Lung (tissue), 12 donors: Measurements from ENCODE around the gene RILP. TPM values are rescaled to one million over a fixed set of nuclear protein-coding genes. Genes with fewer than 3 reads are reported as not detected.
A peak's percentile ranks its signal among the peaks of the same experiment; 100 is the strongest.

Experiments used
- ATAC-seq: fragments of 200-7000 bp; cut with Tn5 transposase; one replicate; pipeline ENCODE4 v1.9.1; 2020; ENCODE audit warnings: moderate number of reproducible peaks; ENCODE audit not compliant: insufficient read depth, low FRiP score
- DNase-seq, 3 donors: peaks; one replicate each; pipeline ENCODE4 v3.0.0-alpha.2; 2013 to 2017
- H3K27ac ChIP-seq, 2 donors: one replicate each; pipeline ENCODE4 v1.5.1; 2013; ENCODE audit warnings: mild to moderate bottlenecking in 2 of 2, moderate library complexity in 2 of 2, control low read depth in 1 of 2, inconsistent platforms in 1 of 2, low read depth in 1 of 2, low read length in 1 of 2
- H3K27me3 ChIP-seq, 3 donors: one replicate each; pipeline ENCODE4 v1.5.1; 2013; ENCODE audit warnings: low read length in 2 of 3; ENCODE audit not compliant: control insufficient read depth in 3 of 3, insufficient read depth in 3 of 3
- H3K36me3 ChIP-seq, 4 donors: one replicate each; pipeline ENCODE4 v1.5.1; 2013; ENCODE audit warnings: low read length in 4 of 4, mild to moderate bottlenecking in 1 of 4, moderate library complexity in 1 of 4; ENCODE audit not compliant: control insufficient read depth in 4 of 4, insufficient read depth in 4 of 4
- H3K4me1 ChIP-seq, 5 donors: one replicate each; pipeline ENCODE4 v1.5.1; 2013; ENCODE audit warnings: low read length in 5 of 5, mild to moderate bottlenecking in 2 of 5, moderate library complexity in 1 of 5; ENCODE audit not compliant: control insufficient read depth in 5 of 5, insufficient read depth in 5 of 5
- H3K4me3 ChIP-seq: one replicate; pipeline ENCODE4 v1.5.1; 2013; ENCODE audit warnings: mild to moderate bottlenecking, control low read depth, moderate library complexity
- H3K9ac ChIP-seq, 2 donors: one replicate each; pipeline ENCODE4 v1.5.1; 2013; ENCODE audit warnings: low read length in 2 of 2, control low read depth in 1 of 2; ENCODE audit not compliant: insufficient read depth in 1 of 2
- H3K9me3 ChIP-seq, 4 donors: one replicate each; pipeline ENCODE4 v1.5.1; 2013; ENCODE audit warnings: low read length in 3 of 4, mild to moderate bottlenecking in 1 of 4, moderate library complexity in 1 of 4; ENCODE audit not compliant: control insufficient read depth in 4 of 4, insufficient read depth in 3 of 4
- CTCF ChIP-seq: IDR thresholded peaks from 2 replicates; pipeline ENCODE4 v1.5.1; 2012; ENCODE audit warnings: mild to moderate bottlenecking; ENCODE audit errors: control extremely low read depth, extremely low read depth
- WGBS, 2 donors: extraction: QIAGEN DNeasy Blood & Tissue Kit; methylation state at CpG; one replicate each; pipeline ENCODE4 v1.1.7; 2013; 5-methylcytosine and 5-hydroxymethylcytosine counted together
- polyA plus RNA-seq, 2 donors: library from polyadenylated mRNA; stranded (reverse); fragments of 200-250 nt; gene quantifications; one replicate each; pipeline ENCODE4 v1.2.1, GENCODE V29; 2013
- total RNA-seq, 2 donors: library from RNA; depleted of rRNA in 1 of 2; stranded (reverse); fragments of >200 nt in 1 of 2; gene quantifications; one replicate each; pipeline ENCODE4 v1.2.1, GENCODE V29; 2014 to 2021
- donor health status: control.
- donor health status: control.
- donor health status: Bipolar disorder and iron deficiency.
- donor health status: healthy.
- donor health status: DM: yes; HTN: yes; CAD: no.

The RILP gene
- total and polyA plus RNA-seq, 4 donors, result 23.1 to 46.3 (median 32.4) TPM

GRCh38 chr17:1617620-1618174 lies 32.0 kb downstream of the RILP start:
- no peak overlapping the region for H3K4me3 ChIP-seq
- H3K9me3 ChIP-seq, result no peaks in the 10 kb centered on the region
- peak; percentile 64 for ATAC-seq
- no peak for TF ChIP-seq CTCF
- peak overlapping the region in 1 of 2 donors; percentile 11 for H3K27ac ChIP-seq
- no peaks in the 10 kb centered on the region for H3K27me3 ChIP-seq
- 53 to 58% methylated on average over 20 of the region's 20 CpGs for WGBS, 2 donors
- H3K9ac ChIP-seq, result no peak overlapping the region
- DNase-seq, result peak in 1 of 3 donors; percentile 56
- H3K36me3 ChIP-seq, result peaks cover 0 to 14% (median 0%) of the 10 kb centered on the region in 4 donors
- H3K4me1 ChIP-seq, result peaks cover 0 to 24% (median 3%) of the 10 kb centered on the region in 5 donors

GRCh38 chr17:1616101-1616500 lies 33.6 kb downstream of the RILP start:
- 85% methylated on average over 13 of the region's 13 CpGs for WGBS, 2 donors
- Histone ChIP-seq H3K4me1 (peaks cover 0 to 24% (median 3%) of the 10 kb centered on the region in 5 donors), H3K36me3 (peaks cover 0 to 18% (median 0%) of the 10 kb centered on the region in 4 donors), H3K9ac (no peak overlapping the region), H3K27ac (no peak overlapping the region), H3K9me3 (no peaks in the 10 kb centered on the region), H3K27me3 (no peaks in the 10 kb centered on the region), H3K4me3 (no peak overlapping the region)
- ATAC-seq (no peak), DNase-seq (peak; percentile 74 to 94 (median 90))
- TF ChIP-seq CTCF, result no peak

- ATAC-seq (no peak), DNase-seq (peak in 1 of 3 donors; percentile 51)
- Histone ChIP-seq H3K36me3 (peaks cover 0 to 14% (median 0%) of the 10 kb centered on the region in 4 donors), H3K9ac (no peak overlapping the region), H3K27me3 (no peaks in the 10 kb centered on the region), H3K4me3 (no peak overlapping the region), H3K4me1 (peaks cover 0 to 21% (median 3%) of the 10 kb centered on the region in 5 donors), H3K9me3 (no peaks in the 10 kb centered on the region), H3K27ac (peak overlapping the region in 1 of 2 donors; percentile 74)
- 69 to 79% methylated on average over 16 of the region's 16 CpGs for WGBS, 2 donors
- no peak for TF ChIP-seq CTCF
Observed at GRCh38 chr17:1612400-1612799, 37.3 kb downstream of the RILP start.

GRCh38 chr17:1611715-1612114 lies 38.0 kb downstream of the RILP start:
- Histone ChIP-seq H3K27ac (no peak overlapping the region), H3K4me1 (peaks cover 0 to 24% (median 2%) of the 10 kb centered on the region in 5 donors), H3K9me3 (no peaks in the 10 kb centered on the region), H3K27me3 (no peaks in the 10 kb centered on the region), H3K36me3 (peaks cover 0 to 14% (median 0%) of the 10 kb centered on the region in 4 donors), H3K4me3 (no peak overlapping the region), H3K9ac (no peak overlapping the region)
- DNase-seq, result no peak
- ATAC-seq, result no peak
- WGBS, 2 donors, result 51 to 78% methylated on average over 10 of the region's 10 CpGs
- no peak for TF ChIP-seq CTCF
